HPDE6-E6E7 (cell line): Measurements from ENCODE around the gene TFCP2.
"Not testable (repeated sequence)": the region's sequence is repeated elsewhere in the genome, so short reads cannot be mapped to it uniquely, and the experiment has no call there.

ENCODE experiments used
- DNase-seq: peaks from one replicate; pipeline ENCODE4 v3.0.0; 2011; ENCODE audit warnings: missing footprints; ENCODE audit errors: extremely low spot score

Gene TFCP2

GRCh38 chr12:51082561-51083125 lies 90.3 kb downstream of the TFCP2 start:
- peak; percentile 14 for DNase-seq

GRCh38 chr12:51081421-51081820 lies 91.5 kb downstream of the TFCP2 start:
- no peak for DNase-seq

GRCh38 chr12:51080136-51080535 lies 92.8 kb downstream of the TFCP2 start:
- no peak for DNase-seq

GRCh38 chr12:51078866-51079265 lies 94.1 kb downstream of the TFCP2 start:
- DNase-seq = not testable (repeated sequence)

GRCh38 chr12:51078346-51078745 lies 94.6 kb downstream of the TFCP2 start:
- not testable (repeated sequence) for DNase-seq

- no peak for DNase-seq
Observed at GRCh38 chr12:51077930-51078329, 95.0 kb downstream of the TFCP2 start.

- no peak for DNase-seq
Observed at GRCh38 chr12:51076236-51076930, 96.6 kb downstream of the TFCP2 start.

- DNase-seq = no peak
Observed at GRCh38 chr12:51075390-51075789, 97.5 kb downstream of the TFCP2 start.

GRCh38 chr12:51071663-51072062 lies 101.3 kb downstream of the TFCP2 start:
- no peak for DNase-seq

GRCh38 chr12:51070004-51070403 lies 102.9 kb downstream of the TFCP2 start:
- peak; percentile 75 for DNase-seq

GRCh38 chr12:51067771-51068170 lies 105.2 kb downstream of the TFCP2 start:
- no peak for DNase-seq

GRCh38 chr12:51067229-51067628 lies 105.7 kb downstream of the TFCP2 start:
- DNase-seq = no peak

- no peak for DNase-seq
Observed at GRCh38 chr12:51065530-51065929, 107.4 kb downstream of the TFCP2 start.

GRCh38 chr12:51062631-51063397 lies 110.1 kb downstream of the TFCP2 start:
- DNase-seq = no peak

GRCh38 chr12:51059086-51059485 lies 113.8 kb downstream of the TFCP2 start:
- DNase-seq = no peak

- DNase-seq = peak; percentile 84
Observed at GRCh38 chr12:51056242-51056641, 116.7 kb downstream of the TFCP2 start.

GRCh38 chr12:51055060-51055459 lies 117.9 kb downstream of the TFCP2 start:
- DNase-seq = no peak

GRCh38 chr12:51051787-51052186 lies 121.1 kb downstream of the TFCP2 start:
- DNase-seq = no peak

GRCh38 chr12:51049525-51049924 lies 123.4 kb downstream of the TFCP2 start:
- DNase-seq = no peak

GRCh38 chr12:51048661-51049251 lies 124.2 kb downstream of the TFCP2 start:
- no peak for DNase-seq

GRCh38 chr12:51047655-51048540 lies 125.0 kb downstream of the TFCP2 start, which contains the start of gene LETMD1:
Gene LETMD1 (plus strand): TSS chr12:51048327. CDS start chr12:51048357, 30 bp downstream.
- DNase-seq = peak; percentile 97
